ENCODE data around the gene PSG2.
"Not testable (repeated sequence)": the region's sequence is repeated elsewhere in the genome, so short reads cannot be mapped to it uniquely, and the experiment has no call there.

PSG2 gene

GRCh38 chr19:43107401-43107800 lies 24.9 kb upstream of the PSG2 start:
- not testable (repeated sequence) for H4K91ac ChIP-seq (ENCODE audit: low read depth, low read length, poor library complexity); H3K4ac ChIP-seq (ENCODE audit: low read length); H2AFZ ChIP-seq (ENCODE audit: low read length); H4K8ac ChIP-seq (ENCODE audit: low read depth, low read length); H3K14ac ChIP-seq (ENCODE audit: low read length); H3K23ac ChIP-seq (ENCODE audit: low read depth, low read length, poor library complexity); H3K36me3 ChIP-seq (replicated peaks in 1 of 2; ENCODE audit: control insufficient read depth in 2 of 2, insufficient read depth in 2 of 2, low read length in 2 of 2); H3K9me3 ChIP-seq (replicated peaks in 1 of 2; ENCODE audit: control insufficient read depth in 2 of 2, insufficient read depth in 1 of 2, low read depth in 1 of 2, low read length in 2 of 2); H3K18ac ChIP-seq (ENCODE audit: low read length); H3K27ac ChIP-seq (replicated peaks; ENCODE audit: low read length); H2BK120ac ChIP-seq (ENCODE audit: low read depth, low read length); H3K9ac ChIP-seq (ENCODE audit: low read depth, low read length, poor library complexity); H3K27me3 ChIP-seq (ENCODE audit: control insufficient read depth in 3 of 3, insufficient read depth in 3 of 3, low read depth in 1 of 3, low read length in 3 of 3); H3K79me1 ChIP-seq (ENCODE audit: low read depth, low read length); H2BK5ac ChIP-seq (ENCODE audit: low read length); H2AK5ac ChIP-seq (ENCODE audit: low read depth, low read length); H2BK15ac ChIP-seq (ENCODE audit: low read length); H3K4me1 ChIP-seq (ENCODE audit: control insufficient read depth in 2 of 2, insufficient read depth in 1 of 2, low read depth in 1 of 2, low read length in 2 of 2); H2BK12ac ChIP-seq (ENCODE audit: low read length); H3K4me2 ChIP-seq (ENCODE audit: insufficient read depth, low read length, poor library complexity, severe bottlenecking); H3K4me3 ChIP-seq (ENCODE audit: low read length in 2 of 2); DNase-seq (ENCODE audit: low spot score)
- no CpG with 5 or more reads among the region's 1 CpG for WGBS, 2 donors (ENCODE audit: extremely low coverage in 2 of 2, insufficient read length in 2 of 2, insufficient replicate concordance in 1 of 2)

GRCh38 chr19:43105496-43105895 lies 23.0 kb upstream of the PSG2 start:
- Histone ChIP-seq H4K91ac (ENCODE audit: low read depth, low read length, poor library complexity) (no peak overlapping the region), H3K4ac (ENCODE audit: low read length) (no peak overlapping the region), H2BK15ac (ENCODE audit: low read length) (no peak overlapping the region), H3K27me3 (ENCODE audit: control insufficient read depth in 3 of 3, insufficient read depth in 3 of 3, low read depth in 1 of 3, low read length in 3 of 3) (no peaks in the 10 kb centered on the region), H3K14ac (ENCODE audit: low read length) (no peak overlapping the region), H3K4me3 (ENCODE audit: low read length in 2 of 2) (no peak overlapping the region), H3K18ac (ENCODE audit: low read length) (no peak overlapping the region), H3K4me1 (ENCODE audit: control insufficient read depth in 2 of 2, insufficient read depth in 1 of 2, low read depth in 1 of 2, low read length in 2 of 2) (no peaks in the 10 kb centered on the region), H2BK5ac (ENCODE audit: low read length) (no peak overlapping the region), H3K4me2 (ENCODE audit: insufficient read depth, low read length, poor library complexity, severe bottlenecking) (no peak overlapping the region), H2BK120ac (ENCODE audit: low read depth, low read length) (no peak overlapping the region), H3K23ac (ENCODE audit: low read depth, low read length, poor library complexity) (no peak overlapping the region), H3K9ac (ENCODE audit: low read depth, low read length, poor library complexity) (no peak overlapping the region), H3K79me1 (ENCODE audit: low read depth, low read length) (no peaks in the 10 kb centered on the region), H3K9me3 (replicated peaks in 1 of 2; ENCODE audit: control insufficient read depth in 2 of 2, insufficient read depth in 1 of 2, low read depth in 1 of 2, low read length in 2 of 2) (peaks cover 0 to 5% of the 10 kb centered on the region in 2 donors), H3K36me3 (replicated peaks in 1 of 2; ENCODE audit: control insufficient read depth in 2 of 2, insufficient read depth in 2 of 2, low read length in 2 of 2) (no peaks in the 10 kb centered on the region), H2AK5ac (ENCODE audit: low read depth, low read length) (no peak overlapping the region), H3K27ac (replicated peaks; ENCODE audit: low read length) (no peak overlapping the region), H2AFZ (ENCODE audit: low read length) (no peak overlapping the region), H4K8ac (ENCODE audit: low read depth, low read length) (no peak overlapping the region), H2BK12ac (ENCODE audit: low read length) (no peak overlapping the region)
- WGBS, 2 donors (ENCODE audit: extremely low coverage in 2 of 2, insufficient read length in 2 of 2, insufficient replicate concordance in 1 of 2), result no CpG with 5 or more reads among the region's 1 CpG
- no peak for DNase-seq (ENCODE audit: low spot score)

GRCh38 chr19:43104215-43104850 lies 21.8 kb upstream of the PSG2 start:
- H3K79me1 ChIP-seq (ENCODE audit: low read depth, low read length); H3K4me1 ChIP-seq (ENCODE audit: control insufficient read depth in 2 of 2, insufficient read depth in 1 of 2, low read depth in 1 of 2, low read length in 2 of 2); H3K4me2 ChIP-seq (ENCODE audit: insufficient read depth, low read length, poor library complexity, severe bottlenecking); H2BK15ac ChIP-seq (ENCODE audit: low read length); H4K8ac ChIP-seq (ENCODE audit: low read depth, low read length); H2AK5ac ChIP-seq (ENCODE audit: low read depth, low read length); H3K23ac ChIP-seq (ENCODE audit: low read depth, low read length, poor library complexity); H3K9me3 ChIP-seq (replicated peaks in 1 of 2; ENCODE audit: control insufficient read depth in 2 of 2, insufficient read depth in 1 of 2, low read depth in 1 of 2, low read length in 2 of 2); H3K27ac ChIP-seq (replicated peaks; ENCODE audit: low read length); H2BK5ac ChIP-seq (ENCODE audit: low read length); H4K91ac ChIP-seq (ENCODE audit: low read depth, low read length, poor library complexity); H3K27me3 ChIP-seq (ENCODE audit: control insufficient read depth in 3 of 3, insufficient read depth in 3 of 3, low read depth in 1 of 3, low read length in 3 of 3); H3K18ac ChIP-seq (ENCODE audit: low read length); H3K4me3 ChIP-seq (ENCODE audit: low read length in 2 of 2); H3K4ac ChIP-seq (ENCODE audit: low read length); H3K14ac ChIP-seq (ENCODE audit: low read length); H2BK12ac ChIP-seq (ENCODE audit: low read length); H3K36me3 ChIP-seq (replicated peaks in 1 of 2; ENCODE audit: control insufficient read depth in 2 of 2, insufficient read depth in 2 of 2, low read length in 2 of 2); H3K9ac ChIP-seq (ENCODE audit: low read depth, low read length, poor library complexity); H2AFZ ChIP-seq (ENCODE audit: low read length); H2BK120ac ChIP-seq (ENCODE audit: low read depth, low read length); DNase-seq (ENCODE audit: low spot score): not testable (repeated sequence)
- WGBS, 2 donors (ENCODE audit: extremely low coverage in 2 of 2, insufficient read length in 2 of 2, insufficient replicate concordance in 1 of 2), result no CpG with 5 or more reads among the region's 2 CpGs

DNA sequence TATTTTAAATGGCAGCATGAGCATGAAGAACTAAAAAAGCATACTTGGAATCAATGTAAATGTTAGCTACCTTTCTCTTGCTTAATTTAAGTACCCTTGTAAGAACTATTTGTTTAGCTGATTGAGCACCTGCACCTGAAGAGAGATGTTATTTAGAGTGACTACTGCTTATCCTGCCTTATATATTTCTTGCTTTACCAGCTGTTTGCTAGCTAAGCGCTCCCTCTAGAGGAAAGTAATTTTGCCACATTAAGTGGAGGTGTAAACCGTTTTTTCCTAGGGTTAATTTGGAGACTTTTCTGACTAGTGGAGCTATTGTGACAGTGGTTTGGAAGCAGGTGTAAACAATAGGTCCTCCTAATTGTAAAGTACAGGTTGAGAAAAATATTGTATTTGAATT lies 19.4 kb upstream of the PSG2 start:
- Histone ChIP-seq H2AK5ac (ENCODE audit: low read depth, low read length) (no peak overlapping the region), H2BK120ac (ENCODE audit: low read depth, low read length) (no peak overlapping the region), H2BK12ac (ENCODE audit: low read length) (no peak overlapping the region), H3K9ac (ENCODE audit: low read depth, low read length, poor library complexity) (no peak overlapping the region), H3K27ac (replicated peaks; ENCODE audit: low read length) (no peak overlapping the region), H3K23ac (ENCODE audit: low read depth, low read length, poor library complexity) (no peak overlapping the region), H2BK15ac (ENCODE audit: low read length) (no peak overlapping the region), H3K18ac (ENCODE audit: low read length) (no peak overlapping the region), H3K4me3 (ENCODE audit: low read length in 2 of 2) (no peak overlapping the region), H3K79me1 (ENCODE audit: low read depth, low read length) (no peaks in the 10 kb centered on the region), H3K4ac (ENCODE audit: low read length) (no peak overlapping the region), H2AFZ (ENCODE audit: low read length) (no peak overlapping the region), H3K14ac (ENCODE audit: low read length) (no peak overlapping the region), H3K4me2 (ENCODE audit: insufficient read depth, low read length, poor library complexity, severe bottlenecking) (no peak overlapping the region), H3K27me3 (ENCODE audit: control insufficient read depth in 3 of 3, insufficient read depth in 3 of 3, low read depth in 1 of 3, low read length in 3 of 3) (no peaks in the 10 kb centered on the region), H2BK5ac (ENCODE audit: low read length) (no peak overlapping the region), H4K91ac (ENCODE audit: low read depth, low read length, poor library complexity) (no peak overlapping the region), H4K8ac (ENCODE audit: low read depth, low read length) (no peak overlapping the region), H3K36me3 (replicated peaks in 1 of 2; ENCODE audit: control insufficient read depth in 2 of 2, insufficient read depth in 2 of 2, low read length in 2 of 2) (no peaks in the 10 kb centered on the region), H3K4me1 (ENCODE audit: control insufficient read depth in 2 of 2, insufficient read depth in 1 of 2, low read depth in 1 of 2, low read length in 2 of 2) (no peaks in the 10 kb centered on the region), H3K9me3 (replicated peaks in 1 of 2; ENCODE audit: control insufficient read depth in 2 of 2, insufficient read depth in 1 of 2, low read depth in 1 of 2, low read length in 2 of 2) (peaks cover 2 to 5% of the 10 kb centered on the region in 2 donors)
- DNase-seq (ENCODE audit: low spot score), result no peak
- WGBS, 2 donors (ENCODE audit: extremely low coverage in 2 of 2, insufficient read length in 2 of 2, insufficient replicate concordance in 1 of 2), result no CpG with 5 or more reads among the region's 2 CpGs
